ENCODE results near the gene OR2C3.
"Not testable (repeated sequence)": the region's sequence is repeated elsewhere in the genome, so short reads cannot be mapped to it uniquely, and the experiment has no call there.

OR2C3 gene

DNA sequence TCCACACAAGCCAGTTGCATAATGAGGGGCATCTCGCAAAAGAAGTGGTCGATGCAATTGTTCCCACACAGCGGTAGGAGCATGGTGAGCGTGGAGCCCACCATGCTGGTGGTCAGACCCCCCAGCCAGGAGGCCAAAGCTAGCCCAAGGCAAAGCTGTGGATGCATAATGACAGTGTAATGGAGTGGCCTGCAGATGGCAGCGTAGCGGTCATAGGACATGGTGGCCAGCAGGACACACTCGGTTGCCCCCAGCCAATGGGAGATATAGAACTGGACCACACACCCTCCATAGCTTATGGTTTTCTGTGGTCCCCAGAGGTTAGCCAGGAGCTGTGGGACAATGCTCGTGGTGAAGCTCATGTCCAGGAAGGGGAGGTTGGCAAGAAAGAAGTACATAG is 4.3 kb downstream of the OR2C3 start:
- no peaks in the 10 kb centered on the region for H3K27me3 ChIP-seq (replicated peaks; ENCODE audit: control insufficient read depth, insufficient read depth, low read length)
- no peak overlapping the region for H3K4me3 ChIP-seq (replicated peaks; ENCODE audit: low read depth, low read length)
- TF ChIP-seq, protein P1, sequence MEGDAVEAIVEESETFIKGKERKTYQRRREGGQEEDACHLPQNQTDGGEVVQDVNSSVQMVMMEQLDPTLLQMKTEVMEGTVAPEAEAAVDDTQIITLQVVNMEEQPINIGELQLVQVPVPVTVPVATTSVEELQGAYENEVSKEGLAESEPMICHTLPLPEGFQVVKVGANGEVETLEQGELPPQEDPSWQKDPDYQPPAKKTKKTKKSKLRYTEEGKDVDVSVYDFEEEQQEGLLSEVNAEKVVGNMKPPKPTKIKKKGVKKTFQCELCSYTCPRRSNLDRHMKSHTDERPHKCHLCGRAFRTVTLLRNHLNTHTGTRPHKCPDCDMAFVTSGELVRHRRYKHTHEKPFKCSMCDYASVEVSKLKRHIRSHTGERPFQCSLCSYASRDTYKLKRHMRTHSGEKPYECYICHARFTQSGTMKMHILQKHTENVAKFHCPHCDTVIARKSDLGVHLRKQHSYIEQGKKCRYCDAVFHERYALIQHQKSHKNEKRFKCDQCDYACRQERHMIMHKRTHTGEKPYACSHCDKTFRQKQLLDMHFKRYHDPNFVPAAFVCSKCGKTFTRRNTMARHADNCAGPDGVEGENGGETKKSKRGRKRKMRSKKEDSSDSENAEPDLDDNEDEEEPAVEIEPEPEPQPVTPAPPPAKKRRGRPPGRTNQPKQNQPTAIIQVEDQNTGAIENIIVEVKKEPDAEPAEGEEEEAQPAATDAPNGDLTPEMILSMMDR (IDR thresholded peaks at IDR 0.05; ENCODE audit: insufficient read depth, low read length, poor library complexity, severe bottlenecking), result no peak
- no peaks in the 10 kb centered on the region for H3K36me3 ChIP-seq (ENCODE audit: control insufficient read depth, insufficient read depth, low read length)
- no peak for DNase-seq (ENCODE audit: extremely low read depth, insufficient read length)

DNA sequence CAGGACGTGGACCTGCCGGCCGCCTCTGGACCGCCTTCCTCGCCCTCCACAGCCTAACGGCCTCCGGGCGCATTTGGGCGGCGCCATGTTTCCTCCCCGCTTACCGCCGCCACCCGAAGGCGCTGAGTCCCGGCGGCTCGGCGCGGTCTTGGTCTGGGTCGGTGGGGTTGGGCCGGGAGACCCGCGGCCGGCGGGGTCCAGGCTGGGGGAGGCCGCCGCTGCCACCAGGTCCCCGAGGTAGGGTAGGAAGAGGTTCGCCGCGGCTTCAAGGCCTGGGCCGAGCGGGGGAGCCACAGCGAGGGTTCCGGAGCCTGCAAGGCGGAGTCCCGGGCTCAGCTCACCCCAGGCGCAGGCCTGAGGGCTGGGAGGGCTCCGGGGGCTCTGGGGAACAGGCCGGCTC is 5.5 kb downstream of the OR2C3 start:
- TF ChIP-seq, protein P1 (IDR thresholded peaks at IDR 0.05; ENCODE audit: insufficient read depth, low read length, poor library complexity, severe bottlenecking), result no peak
- Histone ChIP-seq H3K27me3 (replicated peaks; ENCODE audit: control insufficient read depth, insufficient read depth, low read length) (no peaks in the 10 kb centered on the region), H3K36me3 (ENCODE audit: control insufficient read depth, insufficient read depth, low read length) (no peaks in the 10 kb centered on the region), H3K4me3 (replicated peaks; ENCODE audit: low read depth, low read length) (no peak overlapping the region)
- no peak for DNase-seq (ENCODE audit: extremely low read depth, insufficient read length)

DNA sequence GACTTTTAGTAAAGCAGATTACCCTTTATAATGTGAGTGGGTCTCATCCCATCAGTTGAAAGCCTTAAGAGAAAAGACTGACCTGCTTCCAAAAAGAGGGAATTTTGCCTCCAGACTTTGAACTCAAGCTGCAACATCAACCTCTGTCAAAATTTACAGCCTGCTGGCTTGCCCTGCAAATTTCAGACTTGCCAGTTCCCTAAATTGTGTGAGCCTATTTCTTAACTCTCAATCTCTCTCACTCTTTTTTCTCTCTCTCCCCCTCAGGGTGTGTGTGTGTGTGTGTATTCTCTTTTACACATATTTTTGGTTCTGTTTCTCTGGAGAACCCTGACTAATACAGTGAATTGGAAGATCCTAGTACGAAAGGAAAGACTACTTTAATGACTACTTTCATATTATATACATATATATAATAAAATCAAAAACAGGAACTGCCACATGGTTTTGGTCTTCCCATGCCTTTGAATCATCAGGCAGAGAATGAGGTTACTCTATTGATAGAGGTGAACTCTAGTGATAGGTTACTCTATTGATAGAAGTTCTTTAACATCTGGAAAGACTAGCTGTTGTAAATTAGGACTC is 6.4 kb downstream of the OR2C3 start:
- no peak for DNase-seq (ENCODE audit: extremely low read depth, insufficient read length)
- TF ChIP-seq, protein P1 (IDR thresholded peaks at IDR 0.05; ENCODE audit: insufficient read depth, low read length, poor library complexity, severe bottlenecking), result no peak
- H3K4me3 ChIP-seq (replicated peaks; ENCODE audit: low read depth, low read length), result no peak overlapping the region
- H3K27me3 ChIP-seq (replicated peaks; ENCODE audit: control insufficient read depth, insufficient read depth, low read length), result no peaks in the 10 kb centered on the region
- H3K36me3 ChIP-seq (ENCODE audit: control insufficient read depth, insufficient read depth, low read length), result no peaks in the 10 kb centered on the region

DNA sequence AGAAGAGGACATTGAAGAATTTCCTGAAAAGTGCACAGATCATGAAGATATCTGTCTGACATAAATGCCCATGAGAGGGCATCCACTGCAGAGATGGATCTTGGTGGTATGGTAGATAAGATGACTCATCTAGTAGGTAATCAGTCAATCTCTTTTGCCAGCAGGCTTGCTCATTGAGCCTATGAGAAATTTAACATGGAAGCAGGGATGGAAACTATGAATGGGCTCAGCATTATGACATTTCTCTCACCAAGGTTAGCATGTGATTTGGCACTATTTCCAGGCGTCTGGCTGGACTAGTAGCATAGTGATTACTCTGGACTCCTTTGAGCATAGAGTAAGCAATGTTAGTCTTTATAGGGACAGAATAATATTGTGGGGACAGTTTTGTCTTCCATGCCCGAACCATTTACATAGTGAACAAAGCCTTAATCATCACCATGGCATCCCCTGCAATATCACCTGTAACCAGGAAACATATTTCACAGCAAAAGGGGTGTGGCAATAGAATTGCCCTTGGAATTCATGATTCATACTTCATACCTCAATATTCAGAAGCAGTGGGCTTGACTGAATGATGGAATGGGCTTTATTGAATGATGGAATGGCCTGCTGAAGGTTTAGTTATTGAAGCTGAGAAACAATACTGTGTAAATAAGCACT is 7.3 kb downstream of the OR2C3 start:
- TF ChIP-seq, protein P1 (IDR thresholded peaks at IDR 0.05; ENCODE audit: insufficient read depth, low read length, poor library complexity, severe bottlenecking), result no peak
- DNase-seq (ENCODE audit: extremely low read depth, insufficient read length), result no peak
- Histone ChIP-seq H3K36me3 (ENCODE audit: control insufficient read depth, insufficient read depth, low read length) (no peaks in the 10 kb centered on the region), H3K4me3 (replicated peaks; ENCODE audit: low read depth, low read length) (no peak overlapping the region), H3K27me3 (replicated peaks; ENCODE audit: control insufficient read depth, insufficient read depth, low read length) (no peaks in the 10 kb centered on the region)

DNA sequence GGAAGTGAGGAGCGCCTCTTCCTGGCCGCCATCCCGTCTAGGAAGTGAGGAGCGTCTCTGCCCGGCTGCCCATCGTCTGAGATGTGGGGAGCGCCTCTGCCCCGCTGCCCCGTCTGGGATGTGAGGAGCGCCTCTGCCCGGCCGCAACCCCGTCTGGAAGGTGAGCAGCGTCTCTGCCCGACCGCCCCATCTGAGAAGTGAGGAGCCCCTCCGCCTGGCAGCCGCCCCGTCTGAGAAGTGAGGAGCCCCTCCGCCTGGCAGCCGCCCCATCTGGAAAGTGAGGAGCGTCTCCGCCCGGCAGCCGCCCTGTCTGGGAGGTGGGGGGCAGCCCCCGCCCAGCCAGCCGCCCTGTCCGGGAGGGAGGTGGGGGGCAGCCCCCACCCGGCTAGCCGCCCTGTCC is 14.4 kb downstream of the OR2C3 start:
- H3K4me3 ChIP-seq (replicated peaks; ENCODE audit: low read depth, low read length); H3K27me3 ChIP-seq (replicated peaks; ENCODE audit: control insufficient read depth, insufficient read depth, low read length); DNase-seq (ENCODE audit: extremely low read depth, insufficient read length); H3K36me3 ChIP-seq (ENCODE audit: control insufficient read depth, insufficient read depth, low read length): not testable (repeated sequence)

DNA sequence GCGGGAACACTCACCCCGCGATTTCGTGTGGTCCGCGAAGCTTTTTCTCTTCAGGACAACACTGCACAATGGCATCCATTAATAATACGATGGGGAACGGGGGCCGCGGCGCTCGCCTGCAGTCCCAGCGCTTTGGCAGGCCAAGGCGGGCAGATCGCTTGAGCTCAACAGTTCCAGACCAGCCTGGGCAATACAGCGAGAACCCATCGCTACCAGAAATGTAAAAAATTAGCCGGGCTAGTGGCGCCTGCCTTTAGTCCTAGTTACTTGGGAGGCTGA is 17.7 kb downstream of the OR2C3 start:
- TF ChIP-seq, protein P1 (IDR thresholded peaks at IDR 0.05; ENCODE audit: insufficient read depth, low read length, poor library complexity, severe bottlenecking), result no peak
- Histone ChIP-seq H3K36me3 (ENCODE audit: control insufficient read depth, insufficient read depth, low read length) (no peaks in the 10 kb centered on the region), H3K4me3 (replicated peaks; ENCODE audit: low read depth, low read length) (no peak overlapping the region), H3K27me3 (replicated peaks; ENCODE audit: control insufficient read depth, insufficient read depth, low read length) (no peaks in the 10 kb centered on the region)
- DNase-seq (ENCODE audit: extremely low read depth, insufficient read length), result no peak
